Esophagus muscularis mucosa (tissue), 4 donors: ENCODE results near the gene PEG3. TPM values are rescaled to one million over a fixed set of nuclear protein-coding genes. Genes with fewer than 3 reads are reported as not detected.

Experiments
- DNase-seq: peaks from one replicate; pipeline ENCODE4 v3.0.0-alpha.2; 2017; ENCODE audit errors: extremely low spot score
- H3K27ac ChIP-seq, 4 donors: fragments of 200-600 bp; sonication (generic); replicated peaks in 1 of 4; 1 replicate in 3 of 4; 2 replicates in 1 of 4; pipeline ENCODE4 v1.5.1; 2016 to 2019; ENCODE audit warnings: mild to moderate bottlenecking in 1 of 4
- H3K27me3 ChIP-seq, 4 donors: fragments of 200-600 bp; sonication (generic); one replicate each; pipeline versions ENCODE4 v1.5.1 to v1.6.0; 2016 to 2019
- H3K36me3 ChIP-seq, 4 donors: fragments of 200-600 bp; sonication (generic); one replicate each; pipeline ENCODE4 v1.5.1; 2016 to 2019
- H3K4me1 ChIP-seq, 4 donors: fragments of 200-600 bp; sonication (generic); one replicate each; pipeline ENCODE4 v1.5.1; 2016 to 2019
- H3K4me3 ChIP-seq, 4 donors: fragments of 200-600 bp; sonication (generic); 1 replicate in 2 of 4; 2 replicates in 2 of 4; pipeline ENCODE4 v1.5.1; 2016 to 2019; ENCODE audit warnings: mild to moderate bottlenecking in 4 of 4, moderate library complexity in 1 of 4
- H3K9me3 ChIP-seq, 4 donors: fragments of 200-600 bp; sonication (generic); 1 replicate in 3 of 4; 2 replicates in 1 of 4; pipeline ENCODE4 v1.5.1; 2016 to 2019
- CTCF ChIP-seq, 3 experiments: fragments of 200-600 bp in 2 of 3; fragments of 450-650 bp in 1 of 3; sonication (generic) in 2 of 3; IDR thresholded peaks; one replicate each; pipeline ENCODE4 v1.5.1; 2017 to 2019; ENCODE audit warnings: antibody characterized with exemption in 3 of 3, mild to moderate bottlenecking in 2 of 3, moderate library complexity in 1 of 3
- EP300 ChIP-seq: sonication (generic); formaldehyde crosslinking; IDR thresholded peaks from one replicate; pipeline ENCODE4 v1.6.1; 2017; ENCODE audit warnings: antibody characterized with exemption
- POLR2A ChIP-seq: fragments of 450-650 bp; IDR thresholded peaks from one replicate; pipeline ENCODE4 v1.6.1; 2017; ENCODE audit warnings: antibody characterized with exemption, moderate library complexity, mild to moderate bottlenecking, low read depth
- POLR2AphosphoS5 ChIP-seq, 2 donors: sonication (generic); formaldehyde crosslinking; IDR thresholded peaks; one replicate each; pipeline ENCODE4 v1.6.1; 2017; ENCODE audit warnings: antibody characterized with exemption in 2 of 2
- WGBS: methylation state at CpG from one replicate; pipeline ENCODE4 v1.1.5; 2018; 5-methylcytosine and 5-hydroxymethylcytosine counted together
- intact Hi-C: fragments of 100-400 bp; cut with DNase I; formaldehyde crosslinking; loops from one replicate; pipeline ENCODE4 v1.15.1; 2023
- total RNA-seq, 4 donors: library from RNA; depleted of rRNA; stranded (reverse); fragments of >200 nt; gene quantifications; one replicate each; pipeline versions ENCODE4 v1.1.0 to v1.2.1, GENCODE V29; 2016

PEG3 gene
- total RNA-seq, 4 donors from 2014 or later = 9.8 to 13.7 (median 10.4) TPM

GRCh38 chr19:56848166-56848565, 7.6 kb upstream of the PEG3 start:
- no peaks in the 10 kb centered on the region for H3K9me3 ChIP-seq
- WGBS = 70% methylated on average over 4 of the region's 4 CpGs
- H3K4me3 ChIP-seq = no peak overlapping the region
- TF ChIP-seq EP300 (no peak), POLR2AphosphoS5 (IDR thresholded peaks at IDR 0.05) (no peak), POLR2A (no peak), CTCF (IDR thresholded peaks at IDR 0.05) (no peak)
- no peaks in the 10 kb centered on the region for H3K36me3 ChIP-seq
- intact Hi-C loops = loop anchor here (10.0 kb wide), 1 partner anchor 247 kb away; no protein-coding TSS in a partner anchor
- no peak for DNase-seq
- no peak overlapping the region for H3K27ac ChIP-seq
- H3K27me3 ChIP-seq = no peaks in the 10 kb centered on the region
- H3K4me1 ChIP-seq = no peaks in the 10 kb centered on the region

- Histone ChIP-seq H3K4me3 (no peak overlapping the region), H3K27me3 (no peaks in the 10 kb centered on the region), H3K9me3 (peaks cover 0 to 6% (median 0%) of the 10 kb centered on the region in 4 donors), H3K36me3 (no peaks in the 10 kb centered on the region), H3K27ac (no peak overlapping the region), H3K4me1 (peaks cover under 1 to 21% (median 13%) of the 10 kb centered on the region in 4 donors)
- WGBS = 93% methylated on average over 1 of the region's 1 CpG
- TF ChIP-seq POLR2AphosphoS5 (IDR thresholded peaks at IDR 0.05) (no peak), POLR2A (no peak), EP300 (no peak), CTCF (IDR thresholded peaks at IDR 0.05) (no peak)
- intact Hi-C loops = loop anchor here (10.0 kb wide), 1 partner anchor 252 kb away; no protein-coding TSS in a partner anchor
- no peak for DNase-seq
These were observed 1.9 kb upstream of the PEG3 start for GRCh38 chr19:56842412-56842811.

- no peak for DNase-seq
These were observed 642 bp upstream of the PEG3 start for GRCh38 chr19:56841193-56841543.

GRCh38 chr19:56839652-56840450, 675 bp downstream of the PEG3 start:
- Histone ChIP-seq H3K27ac (peak overlapping the region; percentile 86 to 96 (median 88)), H3K9me3 (peaks cover 0 to 6% (median 0%) of the 10 kb centered on the region in 4 donors), H3K36me3 (no peaks in the 10 kb centered on the region), H3K4me3 (peak overlapping the region; percentile 52 to 69 (median 60)), H3K4me1 (peaks cover 4 to 27% (median 17%) of the 10 kb centered on the region in 4 donors), H3K27me3 (no peaks in the 10 kb centered on the region)
- DNase-seq = peak; percentile 96
- peak; percentile 18 to 57 for TF ChIP-seq POLR2AphosphoS5 (IDR thresholded peaks at IDR 0.05)
- no peak for TF ChIP-seq EP300
- TF ChIP-seq CTCF (IDR thresholded peaks at IDR 0.05) = no peak
- no peak for TF ChIP-seq POLR2A
- 48% methylated on average over 28 of the region's 48 CpGs for WGBS
- intact Hi-C loops = loop anchor here (5.0 to 10.0 kb wide), 2 partner anchors 93 to 255 kb away; no protein-coding TSS in a partner anchor

More at GRCh38 chr19:56841193-56841543, 642 bp upstream of the PEG3 start:
- no peaks in the 10 kb centered on the region for H3K36me3 ChIP-seq
- peaks cover 0 to 6% (median 0%) of the 10 kb centered on the region in 4 donors for H3K9me3 ChIP-seq
- peaks cover 4 to 27% (median 17%) of the 10 kb centered on the region in 4 donors for H3K4me1 ChIP-seq
- H3K4me3 ChIP-seq = peak overlapping the region in 2 of 4 donors; percentile 62 to 69
- intact Hi-C loops = loop anchor here (10.0 kb wide), 1 partner anchor 254 kb away; no protein-coding TSS in a partner anchor
- no peaks in the 10 kb centered on the region for H3K27me3 ChIP-seq
- no peak for TF ChIP-seq POLR2AphosphoS5 (IDR thresholded peaks at IDR 0.05)
- no peak for TF ChIP-seq POLR2A
- WGBS = 41% methylated on average over 12 of the region's 12 CpGs
- no peak overlapping the region for H3K27ac ChIP-seq

GRCh38 chr19:56838909-56839651, 1.4 kb downstream of the PEG3 start:
- intact Hi-C loops = loop anchor here (5.0 kb wide), 1 partner anchor 92 kb away; no protein-coding TSS in a partner anchor
- Histone ChIP-seq H3K36me3 (no peaks in the 10 kb centered on the region), H3K4me1 (peaks cover 4 to 27% (median 17%) of the 10 kb centered on the region in 4 donors), H3K27me3 (no peaks in the 10 kb centered on the region), H3K9me3 (peaks cover 0 to 6% (median 0%) of the 10 kb centered on the region in 4 donors), H3K27ac (peak overlapping the region; percentile 86 to 96 (median 88)), H3K4me3 (peak overlapping the region; percentile 59 to 69 (median 61))
- peak; percentile 98 for DNase-seq
- 39% methylated on average over 28 of the region's 34 CpGs for WGBS
- peak in 1 of 2 donors; percentile 68 for TF ChIP-seq POLR2AphosphoS5 (IDR thresholded peaks at IDR 0.05)
- TF ChIP-seq EP300 = no peak
